HepG2 (cell line): ENCODE results near the gene ABCD2. TPM values are rescaled to one million over a fixed set of nuclear protein-coding genes. Genes with fewer than 3 reads are reported as not detected.

ENCODE experiments used
- ATAC-seq: fragments of 200-7000 bp; cut with Tn5 transposase; 3 replicates; pipeline ENCODE4 v1.9.1; 2020; ENCODE audit warnings: mild to moderate bottlenecking, moderate library complexity
- BruUV-seq: library from RNA; stranded (reverse); fragments of 400-500 nt; replicated peaks from 2 replicates; lab custom pipeline; 2021; lab: Mats Ljungman, UMichigan
- CTCF ChIA-PET: fragments of 300-600 bp; formaldehyde crosslinking; extraction: SDS; loops from one replicate; lab custom pipeline; 2021; ENCODE audit warnings: low total read pairs, inconsistent platforms, low intra/inter-chr PET ratio; lab: Yijun Ruan, JAX
- POLR2A ChIA-PET: fragments of 350-600 bp; sonication (Branson Sonifier 250); formaldehyde crosslinking; loops from one replicate; lab custom pipeline; 2020; ENCODE audit warnings: antibody characterized with exemption, inconsistent platforms; lab: Yijun Ruan, JAX
- DNase-seq: peaks from one replicate; pipeline ENCODE4 v3.0.0-alpha.2; 2015; ENCODE audit warnings: low spot score
- FAIRE-seq: peaks from 3 replicates; lab custom pipeline; 2011; peaks lifted over from hg19 to GRCh38; lab: Jason Lieb, UNC
- H2AFZ ChIP-seq: one replicate; pipeline ENCODE4 v1.6.1; 2011; ENCODE audit warnings: low read length, inconsistent platforms
- H3K27ac ChIP-seq: fragments of 300-600 bp; 3 replicates; pipeline ENCODE4 v1.8.0; 2011; ENCODE audit warnings: mixed run types, mild to moderate bottlenecking, mixed read lengths, low read length, inconsistent platforms; ENCODE audit not compliant: insufficient read depth; ENCODE audit errors: extremely low read length
- H3K27me3 ChIP-seq, 2 experiments: fragments of 200-600 bp in 1 of 2; 2 replicates in 1 of 2; 3 replicates in 1 of 2; pipeline versions ENCODE4 v1.6.0 to v1.8.0; 2011; ENCODE audit warnings: low read length in 2 of 2, mild to moderate bottlenecking in 2 of 2, moderate library complexity in 2 of 2, inconsistent platforms in 1 of 2; ENCODE audit not compliant: insufficient read depth in 2 of 2, control insufficient read depth in 1 of 2
- H3K36me3 ChIP-seq, 2 experiments: fragments of 200-600 bp in 1 of 2; replicated peaks in 1 of 2; 2 replicates in 1 of 2; 3 replicates in 1 of 2; pipeline versions ENCODE4 v1.5.1 to v1.8.0; 2011; ENCODE audit warnings: low read length in 2 of 2, inconsistent platforms in 1 of 2; ENCODE audit not compliant: insufficient read depth in 2 of 2, control insufficient read depth in 1 of 2
- H3K4me1 ChIP-seq: 2 replicates; pipeline ENCODE4 v1.5.1; 2012; ENCODE audit warnings: low read length, inconsistent platforms; ENCODE audit not compliant: insufficient read depth
- H3K4me2 ChIP-seq: 2 replicates; pipeline ENCODE4 v1.6.0; 2011; ENCODE audit warnings: low read depth, low read length, inconsistent platforms
- H3K4me3 ChIP-seq, 3 experiments: fragments of 200-600 bp in 1 of 3; sonication (generic), shearing (Covaris generic) in 1 of 3; replicated peaks in 1 of 3; 2 replicates each; pipeline ENCODE4 v1.5.1; 2011 to 2016; ENCODE audit warnings: low read length in 3 of 3, inconsistent platforms in 2 of 3, low read depth in 2 of 3, mild to moderate bottlenecking in 2 of 3, control low read depth in 1 of 3, mixed read lengths in 1 of 3; ENCODE audit not compliant: insufficient read depth in 1 of 3
- H3K79me2 ChIP-seq: one replicate; pipeline ENCODE4 v1.6.1; 2011; ENCODE audit warnings: low read length, inconsistent platforms; ENCODE audit not compliant: insufficient read depth
- H3K9ac ChIP-seq: 2 replicates; pipeline ENCODE4 v1.6.0; 2011; ENCODE audit warnings: mild to moderate bottlenecking, low read depth, low read length, inconsistent platforms; ENCODE audit not compliant: insufficient read depth
- H3K9me3 ChIP-seq: 2 replicates; pipeline ENCODE4 v1.5.1; 2012; ENCODE audit warnings: mild to moderate bottlenecking, low read length
- H4K20me1 ChIP-seq: 2 replicates; pipeline ENCODE4 v1.6.0; 2011; ENCODE audit warnings: inconsistent platforms, mild to moderate bottlenecking, low read length, moderate library complexity; ENCODE audit not compliant: insufficient read depth
- FOXK2 ChIP-seq: fragments of 450-650 bp; IDR thresholded peaks from 2 replicates; pipeline ENCODE4 v1.6.1; 2016
- MZF1 ChIP-seq: sonication (generic); formaldehyde crosslinking; IDR thresholded peaks from 2 replicates; pipeline ENCODE4 v1.8.1; 2023; ENCODE audit warnings: mild to moderate bottlenecking, missing genetic modification reagents, borderline replicate concordance
- SOX6 ChIP-seq, 2 experiments: fragments of 450-650 bp in 1 of 2; sonication (generic) in 1 of 2; formaldehyde crosslinking in 1 of 2; IDR thresholded peaks; 2 replicates each; pipeline versions ENCODE4 v1.4.0 to v1.6.1; 2017 to 2020; ENCODE audit warnings: antibody characterized with exemption in 1 of 2, mild to moderate bottlenecking in 1 of 2, missing genetic modification reagents in 1 of 2
- TBX2 ChIP-seq: sonication (generic); formaldehyde crosslinking; IDR thresholded peaks from 2 replicates; pipeline ENCODE4 v1.5.0; 2020; ENCODE audit warnings: missing genetic modification reagents, mild to moderate bottlenecking, borderline replicate concordance
- TGIF2 ChIP-seq: IDR thresholded peaks from 2 replicates; pipeline ENCODE4 v1.6.1; 2016; ENCODE audit warnings: control low read depth, missing compliant biosample characterization
- ZKSCAN1 ChIP-seq: fragments of 150-350 bp; IDR thresholded peaks from 2 replicates; pipeline ENCODE4 v1.6.1; 2014; ENCODE audit warnings: low read length
- ZNF225 ChIP-seq: sonication (generic); formaldehyde crosslinking; IDR thresholded peaks from 2 replicates; pipeline ENCODE4 v1.4.0; 2020; ENCODE audit warnings: mild to moderate bottlenecking, missing genetic modification reagents
- ZNF841 ChIP-seq: sonication (generic); formaldehyde crosslinking; IDR thresholded peaks from 2 replicates; pipeline ENCODE4 v1.8.1; 2023; ENCODE audit warnings: missing genetic modification reagents, borderline replicate concordance
- WGBS: methylation state at CpG from one replicate; pipeline ENCODE4 v1.1.6; 2017; ENCODE audit warnings: low lambda C conversion rate; 5-methylcytosine and 5-hydroxymethylcytosine counted together
- in situ Hi-C: cut with HindIII; loops from 2 replicates; pipeline ENCODE4 v1.10.0; 2017; ENCODE audit warnings: low pct_unique_long_range_greater_than_20kb; ENCODE audit not compliant: extremely low pct_ligation_motif_present
- intact Hi-C: fragments of 100-400 bp; cut with micrococcal nuclease; formaldehyde crosslinking; loops from one replicate; pipeline ENCODE4 v1.10.0; 2022; ENCODE audit not compliant: unreplicated experiment
- polyA plus RNA-seq, 8 experiments: library from polyadenylated mRNA; depleted of rRNA in 3 of 8; stranded (reverse) in 7 of 8; unstranded in 1 of 8; fragments of >200 nt; fragmentation: Illumina TruSeq in 4 of 8; extraction: Trizol in 4 of 8; gene quantifications; 2 replicates each; pipeline versions ENCODE4 v1.2.1 to v1.2.3, GENCODE V29; 2011 to 2016; ENCODE audit warnings: low read depth in 4 of 8, missing spikeins in 1 of 8, mixed read lengths in 1 of 8; ENCODE audit not compliant: insufficient read depth in 1 of 8
- total RNA-seq, 5 experiments: library from RNA; depleted of rRNA; stranded (reverse); fragments of >200 nt; fragmentation: Illumina TruSeq; extraction: Trizol; gene quantifications; 2 replicates each; pipeline ENCODE4 v1.2.3, GENCODE V29; 2016; ENCODE audit warnings: low read depth in 1 of 5
- TF ChIP-seq, protein P1 (sequence below): IDR thresholded peaks from 2 replicates; pipeline ENCODE4 v1.6.1; 2016; ENCODE audit warnings: mild to moderate bottlenecking, missing biosample characterization, missing genetic modification reagents
- TF ChIP-seq, protein P2 (sequence below): sonication (generic); formaldehyde crosslinking; IDR thresholded peaks from 2 replicates; pipeline ENCODE4 v1.4.0; 2020; ENCODE audit warnings: missing genetic modification reagents, mild to moderate bottlenecking, borderline replicate concordance
- TF ChIP-seq, protein P3 (sequence below): sonication (generic); formaldehyde crosslinking; IDR thresholded peaks from 2 replicates; pipeline ENCODE4 v1.4.0; 2020; ENCODE audit warnings: mild to moderate bottlenecking, missing genetic modification reagents

Gene ABCD2
- total and polyA plus RNA-seq, 2 of the 13 experiments (the other 11 are each of a cell fraction or from before 2014, with no cell fraction given) = not detected

DNA sequence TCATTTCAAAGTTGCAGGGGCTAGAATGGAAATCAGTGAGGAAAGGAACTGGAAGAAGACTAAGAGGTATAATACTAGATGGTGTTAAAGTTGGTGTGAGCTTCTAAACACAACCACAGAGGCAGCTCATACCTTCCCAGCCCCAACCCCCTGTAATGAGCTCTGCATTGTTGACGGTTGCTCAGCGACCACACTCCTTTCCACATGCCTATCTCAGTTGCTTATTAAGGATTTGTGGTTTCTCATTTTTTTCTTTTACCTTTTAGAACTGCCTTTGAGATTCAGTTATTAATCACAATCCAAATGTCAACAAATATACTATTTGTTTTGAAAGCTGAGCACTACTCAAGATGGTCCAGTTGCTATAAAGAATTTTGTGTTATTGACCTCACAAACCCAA lies 114.6 kb downstream of the ABCD2 start:
- in situ Hi-C loops = no loop called here
- FAIRE-seq (no peak), DNase-seq (no peak), ATAC-seq (no peak)
- Histone ChIP-seq H3K9me3 (peaks cover 3% of the 10 kb centered on the region; the same call in 1 of the 2 replicates), H3K4me2 (no peak overlapping the region), H3K79me2 (no peaks in the 10 kb centered on the region), H3K4me3 (no peak overlapping the region), H3K27ac (no peak overlapping the region), H4K20me1 (no peaks in the 10 kb centered on the region), H3K4me1 (no peaks in the 10 kb centered on the region), H2AFZ (no peak overlapping the region), H3K27me3 (no peaks in the 10 kb centered on the region), H3K36me3 (no peaks in the 10 kb centered on the region), H3K9ac (no peak overlapping the region)
- CTCF ChIA-PET = no interaction called here
- TF ChIP-seq SOX6 (IDR thresholded peaks at IDR 0.05) (no peak), SOX6 (CRISPR knock-in tag; IDR thresholded peaks at IDR 0.05) (no peak), TBX2 (no peak), FOXK2 (no peak), ZKSCAN1 (no peak), TGIF2 (no peak), ZNF225 (CRISPR knock-in tag) (no peak), MZF1 (CRISPR knock-in tag) (no peak), ZNF841 (CRISPR knock-in tag) (no peak)
- TF ChIP-seq, protein P1, sequence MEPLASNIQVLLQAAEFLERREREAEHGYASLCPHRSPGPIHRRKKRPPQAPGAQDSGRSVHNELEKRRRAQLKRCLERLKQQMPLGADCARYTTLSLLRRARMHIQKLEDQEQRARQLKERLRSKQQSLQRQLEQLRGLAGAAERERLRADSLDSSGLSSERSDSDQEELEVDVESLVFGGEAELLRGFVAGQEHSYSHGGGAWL = no peak
- TF ChIP-seq, protein P2, sequence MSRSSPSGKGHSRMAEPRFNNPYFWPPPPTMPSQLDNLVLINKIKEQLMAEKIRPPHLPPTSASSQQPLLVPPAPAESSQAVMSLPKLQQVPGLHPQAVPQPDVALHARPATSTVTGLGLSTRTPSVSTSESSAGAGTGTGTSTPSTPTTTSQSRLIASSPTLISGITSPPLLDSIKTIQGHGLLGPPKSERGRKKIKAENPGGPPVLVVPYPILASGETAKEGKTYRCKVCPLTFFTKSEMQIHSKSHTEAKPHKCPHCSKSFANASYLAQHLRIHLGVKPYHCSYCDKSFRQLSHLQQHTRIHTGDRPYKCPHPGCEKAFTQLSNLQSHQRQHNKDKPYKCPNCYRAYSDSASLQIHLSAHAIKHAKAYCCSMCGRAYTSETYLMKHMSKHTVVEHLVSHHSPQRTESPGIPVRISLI (CRISPR knock-in tag) = no peak
- TF ChIP-seq, protein P3, sequence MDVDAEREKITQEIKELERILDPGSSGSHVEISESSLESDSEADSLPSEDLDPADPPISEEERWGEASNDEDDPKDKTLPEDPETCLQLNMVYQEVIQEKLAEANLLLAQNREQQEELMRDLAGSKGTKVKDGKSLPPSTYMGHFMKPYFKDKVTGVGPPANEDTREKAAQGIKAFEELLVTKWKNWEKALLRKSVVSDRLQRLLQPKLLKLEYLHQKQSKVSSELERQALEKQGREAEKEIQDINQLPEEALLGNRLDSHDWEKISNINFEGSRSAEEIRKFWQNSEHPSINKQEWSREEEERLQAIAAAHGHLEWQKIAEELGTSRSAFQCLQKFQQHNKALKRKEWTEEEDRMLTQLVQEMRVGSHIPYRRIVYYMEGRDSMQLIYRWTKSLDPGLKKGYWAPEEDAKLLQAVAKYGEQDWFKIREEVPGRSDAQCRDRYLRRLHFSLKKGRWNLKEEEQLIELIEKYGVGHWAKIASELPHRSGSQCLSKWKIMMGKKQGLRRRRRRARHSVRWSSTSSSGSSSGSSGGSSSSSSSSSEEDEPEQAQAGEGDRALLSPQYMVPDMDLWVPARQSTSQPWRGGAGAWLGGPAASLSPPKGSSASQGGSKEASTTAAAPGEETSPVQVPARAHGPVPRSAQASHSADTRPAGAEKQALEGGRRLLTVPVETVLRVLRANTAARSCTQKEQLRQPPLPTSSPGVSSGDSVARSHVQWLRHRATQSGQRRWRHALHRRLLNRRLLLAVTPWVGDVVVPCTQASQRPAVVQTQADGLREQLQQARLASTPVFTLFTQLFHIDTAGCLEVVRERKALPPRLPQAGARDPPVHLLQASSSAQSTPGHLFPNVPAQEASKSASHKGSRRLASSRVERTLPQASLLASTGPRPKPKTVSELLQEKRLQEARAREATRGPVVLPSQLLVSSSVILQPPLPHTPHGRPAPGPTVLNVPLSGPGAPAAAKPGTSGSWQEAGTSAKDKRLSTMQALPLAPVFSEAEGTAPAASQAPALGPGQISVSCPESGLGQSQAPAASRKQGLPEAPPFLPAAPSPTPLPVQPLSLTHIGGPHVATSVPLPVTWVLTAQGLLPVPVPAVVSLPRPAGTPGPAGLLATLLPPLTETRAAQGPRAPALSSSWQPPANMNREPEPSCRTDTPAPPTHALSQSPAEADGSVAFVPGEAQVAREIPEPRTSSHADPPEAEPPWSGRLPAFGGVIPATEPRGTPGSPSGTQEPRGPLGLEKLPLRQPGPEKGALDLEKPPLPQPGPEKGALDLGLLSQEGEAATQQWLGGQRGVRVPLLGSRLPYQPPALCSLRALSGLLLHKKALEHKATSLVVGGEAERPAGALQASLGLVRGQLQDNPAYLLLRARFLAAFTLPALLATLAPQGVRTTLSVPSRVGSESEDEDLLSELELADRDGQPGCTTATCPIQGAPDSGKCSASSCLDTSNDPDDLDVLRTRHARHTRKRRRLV (CRISPR knock-in tag) = no peak
- intact Hi-C loops = no loop called here
- WGBS = 41% methylated on average over 2 of the region's 2 CpGs
- BruUV-seq = no TSS peak
- POLR2A ChIA-PET = no interaction called here
